Right atrium auricular region (tissue), 2 donors: ENCODE results near the gene HBA2. TPM values are rescaled to one million over a fixed set of nuclear protein-coding genes. Genes with fewer than 3 reads are reported as not detected.

Experiments used
- DNase-seq: peaks from one replicate; pipeline ENCODE4 v3.0.0-alpha.2; 2019; ENCODE audit warnings: low spot score
- H3K27ac ChIP-seq, 2 donors: fragments of 200-600 bp; sonication (generic); 1 replicate in 1 of 2; 2 replicates in 1 of 2; pipeline ENCODE4 v1.5.1; 2016 to 2019
- H3K27me3 ChIP-seq, 2 donors: fragments of 200-600 bp; sonication (generic); one replicate each; pipeline versions ENCODE4 v1.5.1 to v1.6.0; 2017 to 2019
- H3K36me3 ChIP-seq: fragments of 200-600 bp; sonication (generic); one replicate; pipeline ENCODE4 v1.5.1; 2016
- H3K4me1 ChIP-seq, 2 donors: fragments of 200-600 bp; sonication (generic); one replicate each; pipeline versions ENCODE4 v1.5.1 to v1.6.0; 2017 to 2019
- H3K4me3 ChIP-seq, 2 donors: fragments of 200-600 bp; sonication (generic); 1 replicate in 1 of 2; 2 replicates in 1 of 2; pipeline ENCODE4 v1.5.1; 2017 to 2019; ENCODE audit warnings: mild to moderate bottlenecking in 1 of 2, moderate library complexity in 1 of 2
- H3K9me3 ChIP-seq, 2 donors: fragments of 200-600 bp; sonication (generic); one replicate each; pipeline ENCODE4 v1.5.1; 2019
- total RNA-seq, 2 donors: library from RNA; depleted of rRNA; stranded (reverse); fragments of >200 nt; gene quantifications; one replicate each; pipeline ENCODE4 v1.1.0, GENCODE V29; 2016
- TF ChIP-seq, protein P1 (sequence below), 2 donors: fragments of 200-600 bp; sonication (generic); IDR thresholded peaks; one replicate each; pipeline ENCODE4 v1.5.1; 2019; ENCODE audit warnings: antibody characterized with exemption in 2 of 2

Gene HBA2
- total RNA-seq, 2 donors from 2014 or later = 2,977 to 3,226 TPM

DNA sequence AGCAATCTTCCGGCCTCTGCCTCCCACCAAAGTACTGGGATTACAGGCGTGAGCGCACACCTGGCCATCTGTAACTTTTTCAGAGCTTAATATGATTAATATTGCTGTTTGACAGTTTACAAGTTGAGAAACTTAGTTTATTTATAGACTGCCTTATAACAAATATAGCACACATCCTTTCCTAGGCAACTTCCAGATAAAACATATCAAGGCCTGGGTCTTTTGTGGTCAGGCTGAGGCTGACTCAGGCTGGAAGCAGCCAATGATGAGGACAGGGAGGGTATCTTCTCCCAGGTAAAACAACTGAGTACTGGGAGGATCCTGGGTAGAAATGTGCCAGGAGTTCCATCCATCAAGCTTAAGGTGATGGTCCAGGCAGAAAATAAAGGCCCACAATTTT is 40.3 kb downstream of the HBA2 start:
- Histone ChIP-seq H3K9me3 (no peaks in the 10 kb centered on the region), H3K36me3 (peaks cover 62% of the 10 kb centered on the region), H3K4me3 (no peak overlapping the region), H3K27ac (peak overlapping the region in 1 of 2 donors; percentile 36), H3K4me1 (peaks cover 0 to 6% of the 10 kb centered on the region in 2 donors), H3K27me3 (no peaks in the 10 kb centered on the region)
- DNase-seq = no peak
- TF ChIP-seq, protein P1, sequence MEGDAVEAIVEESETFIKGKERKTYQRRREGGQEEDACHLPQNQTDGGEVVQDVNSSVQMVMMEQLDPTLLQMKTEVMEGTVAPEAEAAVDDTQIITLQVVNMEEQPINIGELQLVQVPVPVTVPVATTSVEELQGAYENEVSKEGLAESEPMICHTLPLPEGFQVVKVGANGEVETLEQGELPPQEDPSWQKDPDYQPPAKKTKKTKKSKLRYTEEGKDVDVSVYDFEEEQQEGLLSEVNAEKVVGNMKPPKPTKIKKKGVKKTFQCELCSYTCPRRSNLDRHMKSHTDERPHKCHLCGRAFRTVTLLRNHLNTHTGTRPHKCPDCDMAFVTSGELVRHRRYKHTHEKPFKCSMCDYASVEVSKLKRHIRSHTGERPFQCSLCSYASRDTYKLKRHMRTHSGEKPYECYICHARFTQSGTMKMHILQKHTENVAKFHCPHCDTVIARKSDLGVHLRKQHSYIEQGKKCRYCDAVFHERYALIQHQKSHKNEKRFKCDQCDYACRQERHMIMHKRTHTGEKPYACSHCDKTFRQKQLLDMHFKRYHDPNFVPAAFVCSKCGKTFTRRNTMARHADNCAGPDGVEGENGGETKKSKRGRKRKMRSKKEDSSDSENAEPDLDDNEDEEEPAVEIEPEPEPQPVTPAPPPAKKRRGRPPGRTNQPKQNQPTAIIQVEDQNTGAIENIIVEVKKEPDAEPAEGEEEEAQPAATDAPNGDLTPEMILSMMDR (IDR thresholded peaks at IDR 0.05) = no peak

DNA sequence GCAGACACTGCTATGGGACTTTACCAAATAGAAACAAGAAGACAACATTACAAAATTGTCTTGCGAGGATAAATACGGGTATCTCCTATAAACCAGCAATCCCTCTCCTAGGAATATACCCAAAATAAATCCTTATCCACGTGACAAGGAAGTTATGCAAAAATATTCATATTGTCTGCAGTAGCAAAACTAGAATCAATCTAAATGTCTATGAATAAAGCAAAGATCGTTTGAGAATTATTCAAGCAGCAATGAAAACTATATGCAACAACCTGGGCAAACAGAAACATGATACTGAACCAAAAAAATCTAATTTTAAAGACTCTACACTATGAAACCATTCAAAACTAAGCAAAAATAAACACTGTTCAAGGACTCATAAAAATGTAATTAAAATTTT is 47.3 kb downstream of the HBA2 start:
- Histone ChIP-seq H3K27me3 (no peaks in the 10 kb centered on the region), H3K9me3 (no peaks in the 10 kb centered on the region), H3K4me3 (no peak overlapping the region), H3K4me1 (no peaks in the 10 kb centered on the region), H3K36me3 (peaks cover 96% of the 10 kb centered on the region), H3K27ac (no peak overlapping the region)
- TF ChIP-seq, protein P1 (IDR thresholded peaks at IDR 0.05) = no peak
- DNase-seq = no peak

Other genes starting within 250 kb of the HBA2 start
- 1 to 10 TPM; 4.0 TPM for gene POLR3K, start 119.3 kb upstream of the HBA2 start, total RNA-seq
- 10 to 100 TPM; 47.1 to 78.3 TPM for gene SNRNP25, start 119.0 kb upstream of the HBA2 start, total RNA-seq
- 10 to 100 TPM; 12.0 to 25.4 TPM for gene RHBDF1, start 100.2 kb upstream of the HBA2 start, total RNA-seq
- gene MPG, start 94.7 kb upstream of the HBA2 start, total RNA-seq = 10 to 100 TPM; 47.7 to 84.0 TPM
- gene NPRL3, start 34.2 kb upstream of the HBA2 start, total RNA-seq = 10 to 100 TPM; 10.8 to 22.2 TPM
- not detected for gene HBZ, start 20.2 kb upstream of the HBA2 start, total RNA-seq
- 1 to 10 TPM in 1 of 2 donors, not detected in 1; 1.2 TPM for gene HBM, start 6.9 kb upstream of the HBA2 start, total RNA-seq
- gene HBA1, start 3.8 kb downstream of the HBA2 start, total RNA-seq = 1,000 to 10,000 TPM; 1,094 to 1,137 TPM
- 1 to 10 TPM; 2.1 to 2.8 TPM for gene HBQ1, start 7.6 kb downstream of the HBA2 start, total RNA-seq
- gene LUC7L, start 56.6 kb downstream of the HBA2 start, total RNA-seq = 10 to 100 TPM; 18.3 to 20.2 TPM
- gene FAM234A, start 61.9 kb downstream of the HBA2 start, total RNA-seq = 100 to 1,000 TPM; 141 to 227 TPM
- 1 to 10 TPM; 8.3 to 9.0 TPM for gene RGS11, start 103.1 kb downstream of the HBA2 start, total RNA-seq
- gene ARHGDIG, start 107.7 kb downstream of the HBA2 start, total RNA-seq = 1 to 10 TPM; 5.9 to 6.8 TPM
- gene PDIA2, start 110.3 kb downstream of the HBA2 start, total RNA-seq = 1 to 10 TPM in 1 of 2 donors, under 1 TPM in 1; 0.52 to 5.4 TPM
- 10 to 100 TPM; 12.9 to 19.4 TPM for gene AXIN1, start 179.8 kb downstream of the HBA2 start, total RNA-seq
- 10 to 100 TPM; 89.0 to 90.3 TPM for gene MRPL28, start 197.7 kb downstream of the HBA2 start, total RNA-seq
- gene PGAP6, start 209.1 kb downstream of the HBA2 start, total RNA-seq = 10 to 100 TPM; 34.0 to 41.1 TPM
- gene NME4, start 224.3 kb downstream of the HBA2 start, total RNA-seq = 10 to 100 TPM; 45.4 to 45.8 TPM
- gene DECR2, start 229.0 kb downstream of the HBA2 start, total RNA-seq = 10 to 100 TPM; 10.6 to 18.7 TPM